Gastroesophageal sphincter (tissue), 4 donors: ENCODE results near the gene ECM2. TPM values are rescaled to one million over a fixed set of nuclear protein-coding genes. Genes with fewer than 3 reads are reported as not detected.

Experiments used
- ATAC-seq: fragments of 150-250 bp; one replicate; pipeline ENCODE4 v1.9.1; 2016; ENCODE audit warnings: mild to moderate bottlenecking, moderate library complexity
- H3K27ac ChIP-seq, 4 donors: fragments of 200-600 bp; sonication (generic) in 3 of 4; 1 replicate in 3 of 4; 2 replicates in 1 of 4; pipeline ENCODE4 v1.5.1; 2016 to 2019
- H3K27me3 ChIP-seq: fragments of 200-600 bp; sonication (generic); one replicate; pipeline ENCODE4 v1.5.1; 2019
- H3K36me3 ChIP-seq, 2 donors: fragments of 200-600 bp; sonication (generic); one replicate each; pipeline ENCODE4 v1.5.1; 2019; ENCODE audit warnings: control low read depth in 1 of 2
- H3K4me1 ChIP-seq, 3 donors: fragments of 200-600 bp; sonication (generic); 1 replicate in 2 of 3; 2 replicates in 1 of 3; pipeline ENCODE4 v1.5.1; 2016 to 2019; ENCODE audit warnings: control low read depth in 2 of 3
- H3K4me3 ChIP-seq, 2 donors: fragments of 200-600 bp; sonication (generic); one replicate each; pipeline ENCODE4 v1.5.1; 2019; ENCODE audit warnings: mild to moderate bottlenecking in 1 of 2, moderate library complexity in 1 of 2
- H3K9me3 ChIP-seq, 3 donors: fragments of 200-600 bp; sonication (generic); one replicate each; pipeline ENCODE4 v1.5.1; 2017 to 2019; ENCODE audit warnings: control low read depth in 2 of 3
- CTCF ChIP-seq, 4 experiments: fragments of 200-600 bp in 2 of 4; fragments of 450-650 bp in 2 of 4; sonication (generic) in 1 of 4; IDR thresholded peaks; one replicate each; pipeline ENCODE4 v1.5.1; 2017 to 2019; ENCODE audit warnings: antibody characterized with exemption in 4 of 4, mild to moderate bottlenecking in 2 of 4, moderate library complexity in 2 of 4
- EP300 ChIP-seq: sonication (generic); formaldehyde crosslinking; IDR thresholded peaks from one replicate; pipeline ENCODE4 v1.6.1; 2017; ENCODE audit warnings: antibody characterized with exemption, mild to moderate bottlenecking
- POLR2A ChIP-seq, 2 donors: fragments of 450-650 bp; IDR thresholded peaks; one replicate each; pipeline ENCODE4 v1.6.1; 2017; ENCODE audit warnings: antibody characterized with exemption in 2 of 2, mild to moderate bottlenecking in 2 of 2, moderate library complexity in 1 of 2
- POLR2AphosphoS5 ChIP-seq: sonication (generic); formaldehyde crosslinking; IDR thresholded peaks from one replicate; pipeline ENCODE4 v1.6.1; 2017; ENCODE audit warnings: antibody characterized with exemption
- WGBS, 2 donors: methylation state at CpG; one replicate each; pipeline ENCODE4 v1.1.5; 2018; ENCODE audit warnings: low coverage in 1 of 2; 5-methylcytosine and 5-hydroxymethylcytosine counted together
- total RNA-seq, 4 donors: library from RNA; depleted of rRNA; stranded (reverse); fragments of >200 nt; gene quantifications; one replicate each; pipeline ENCODE4 v1.1.0, GENCODE V29; 2016

Gene ECM2
- total RNA-seq, 4 donors from 2014 or later, result 8.2 to 20.1 (median 14.2) TPM

GRCh38 chr9:92483627-92484545 is 51.9 kb downstream of the ECM2 start:
- no peak for ATAC-seq
- H3K9me3 ChIP-seq, result no peaks in the 10 kb centered on the region
- TF ChIP-seq POLR2AphosphoS5 (peak; percentile 15), EP300 (no peak), POLR2A (IDR thresholded peaks at IDR 0.05) (no peak), CTCF (IDR thresholded peaks at IDR 0.05) (no peak)
- no peak overlapping the region for H3K4me3 ChIP-seq
- H3K36me3 ChIP-seq, result no peaks in the 10 kb centered on the region
- peak overlapping the region; percentile 34 to 64 (median 62) for H3K27ac ChIP-seq
- no peaks in the 10 kb centered on the region for H3K27me3 ChIP-seq
- peaks cover 6 to 81% (median 11%) of the 10 kb centered on the region in 3 donors for H3K4me1 ChIP-seq
- WGBS, 2 donors, result 29 to 37% methylated on average over 4 of the region's 5 CpGs

GRCh38 chr9:92482805-92483204 is 53.0 kb downstream of the ECM2 start:
- no peaks in the 10 kb centered on the region for H3K9me3 ChIP-seq
- H3K27me3 ChIP-seq, result no peaks in the 10 kb centered on the region
- no peaks in the 10 kb centered on the region for H3K36me3 ChIP-seq
- H3K27ac ChIP-seq, result peak overlapping the region in 2 of 4 donors; percentile 60 to 63
- peaks cover 5 to 74% (median 11%) of the 10 kb centered on the region in 3 donors for H3K4me1 ChIP-seq
- TF ChIP-seq CTCF (IDR thresholded peaks at IDR 0.05) (no peak), EP300 (no peak), POLR2A (IDR thresholded peaks at IDR 0.05) (no peak), POLR2AphosphoS5 (no peak)
- ATAC-seq, result no peak
- no peak overlapping the region for H3K4me3 ChIP-seq

GRCh38 chr9:92482329-92482728 is 53.5 kb downstream of the ECM2 start, which contains the start of gene ASPN:
ASPN (minus strand) TSS chr9:92482506.
- H3K27me3 ChIP-seq, result no peaks in the 10 kb centered on the region
- TF ChIP-seq POLR2AphosphoS5 (peak; percentile 41), CTCF (IDR thresholded peaks at IDR 0.05) (no peak), POLR2A (IDR thresholded peaks at IDR 0.05) (no peak)
- H3K4me1 ChIP-seq, result peaks cover 5 to 70% (median 11%) of the 10 kb centered on the region in 3 donors
- H3K36me3 ChIP-seq, result no peaks in the 10 kb centered on the region
- peak within 1 kb of the TSS in 1 of 2 donors; percentile 4 for H3K4me3 ChIP-seq
- no peak for ATAC-seq
- WGBS, 2 donors, result 10 to 12% methylated on average over 3 of the region's 3 CpGs
- H3K9me3 ChIP-seq, result no peaks in the 10 kb centered on the region
- H3K27ac ChIP-seq, result peak within 1 kb of the TSS; percentile 64 to 78 (median 74)

GRCh38 chr9:92480986-92481633 is 54.7 kb downstream of the ECM2 start:
- Histone ChIP-seq H3K4me1 (peaks cover 5 to 63% (median 11%) of the 10 kb centered on the region in 3 donors), H3K9me3 (no peaks in the 10 kb centered on the region), H3K27me3 (no peaks in the 10 kb centered on the region), H3K4me3 (peak overlapping the region in 1 of 2 donors; percentile 4), H3K36me3 (no peaks in the 10 kb centered on the region), H3K27ac (peak overlapping the region; percentile 73 to 78 (median 75))
- TF ChIP-seq EP300 (no peak), CTCF (IDR thresholded peaks at IDR 0.05) (no peak), POLR2AphosphoS5 (no peak), POLR2A (IDR thresholded peaks at IDR 0.05) (no peak)
- 10 to 22% methylated on average over 2 of the region's 2 CpGs for WGBS, 2 donors
- ATAC-seq, result no peak
